ENCODE measurements around the gene RASGEF1C.

DNA sequence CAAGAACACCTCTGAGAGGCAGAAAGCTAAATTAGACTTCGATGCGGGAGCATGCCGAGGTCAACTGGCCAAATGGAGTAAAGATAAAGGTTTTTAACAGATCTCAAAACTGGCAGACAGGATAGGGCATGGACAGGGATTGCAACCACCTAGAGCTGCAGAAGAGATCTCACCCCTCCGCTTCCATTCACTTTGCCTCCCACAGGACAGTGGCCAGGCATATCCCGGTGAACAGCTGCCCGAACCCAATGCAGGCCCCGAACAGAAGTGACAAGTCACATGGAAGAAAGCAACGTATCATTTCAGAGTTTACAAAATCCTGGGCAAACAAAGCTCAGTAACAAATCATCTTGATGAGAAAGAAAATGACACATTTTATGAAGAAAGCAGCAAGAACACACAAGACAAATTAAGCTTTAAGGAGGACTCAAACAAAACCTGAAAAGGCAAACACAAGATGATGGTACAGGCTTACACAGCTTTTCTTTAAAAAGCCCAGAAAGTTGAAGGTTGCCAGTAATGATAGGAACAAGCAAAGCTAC lies 155.9 kb downstream of the RASGEF1C start:
- TF ChIP-seq, protein P1, sequence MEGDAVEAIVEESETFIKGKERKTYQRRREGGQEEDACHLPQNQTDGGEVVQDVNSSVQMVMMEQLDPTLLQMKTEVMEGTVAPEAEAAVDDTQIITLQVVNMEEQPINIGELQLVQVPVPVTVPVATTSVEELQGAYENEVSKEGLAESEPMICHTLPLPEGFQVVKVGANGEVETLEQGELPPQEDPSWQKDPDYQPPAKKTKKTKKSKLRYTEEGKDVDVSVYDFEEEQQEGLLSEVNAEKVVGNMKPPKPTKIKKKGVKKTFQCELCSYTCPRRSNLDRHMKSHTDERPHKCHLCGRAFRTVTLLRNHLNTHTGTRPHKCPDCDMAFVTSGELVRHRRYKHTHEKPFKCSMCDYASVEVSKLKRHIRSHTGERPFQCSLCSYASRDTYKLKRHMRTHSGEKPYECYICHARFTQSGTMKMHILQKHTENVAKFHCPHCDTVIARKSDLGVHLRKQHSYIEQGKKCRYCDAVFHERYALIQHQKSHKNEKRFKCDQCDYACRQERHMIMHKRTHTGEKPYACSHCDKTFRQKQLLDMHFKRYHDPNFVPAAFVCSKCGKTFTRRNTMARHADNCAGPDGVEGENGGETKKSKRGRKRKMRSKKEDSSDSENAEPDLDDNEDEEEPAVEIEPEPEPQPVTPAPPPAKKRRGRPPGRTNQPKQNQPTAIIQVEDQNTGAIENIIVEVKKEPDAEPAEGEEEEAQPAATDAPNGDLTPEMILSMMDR (tag by site-specific recombination; IDR thresholded peaks at IDR 0.05) = no peak
- TF ChIP-seq, protein P2, sequence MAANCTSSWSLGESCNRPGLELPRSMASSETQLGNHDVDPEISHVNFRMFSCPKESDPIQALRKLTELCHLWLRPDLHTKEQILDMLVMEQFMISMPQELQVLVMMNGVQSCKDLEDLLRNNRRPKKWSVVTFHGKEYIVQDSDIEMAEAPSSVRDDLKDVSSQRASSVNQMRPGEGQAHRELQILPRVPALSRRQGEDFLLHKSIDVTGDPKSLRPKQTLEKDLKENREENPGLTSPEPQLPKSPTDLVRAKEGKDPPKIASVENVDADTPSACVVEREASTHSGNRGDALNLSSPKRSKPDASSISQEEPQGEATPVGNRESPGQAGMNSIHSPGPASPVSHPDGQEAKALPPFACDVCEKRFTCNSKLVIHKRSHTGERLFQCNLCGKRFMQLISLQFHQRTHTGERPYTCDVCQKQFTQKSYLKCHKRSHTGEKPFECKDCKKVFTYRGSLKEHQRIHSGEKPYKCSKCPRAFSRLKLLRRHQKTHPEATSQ (tag by site-specific recombination; IDR thresholded peaks at IDR 0.05) = no peak
- TF ChIP-seq, protein P3, sequence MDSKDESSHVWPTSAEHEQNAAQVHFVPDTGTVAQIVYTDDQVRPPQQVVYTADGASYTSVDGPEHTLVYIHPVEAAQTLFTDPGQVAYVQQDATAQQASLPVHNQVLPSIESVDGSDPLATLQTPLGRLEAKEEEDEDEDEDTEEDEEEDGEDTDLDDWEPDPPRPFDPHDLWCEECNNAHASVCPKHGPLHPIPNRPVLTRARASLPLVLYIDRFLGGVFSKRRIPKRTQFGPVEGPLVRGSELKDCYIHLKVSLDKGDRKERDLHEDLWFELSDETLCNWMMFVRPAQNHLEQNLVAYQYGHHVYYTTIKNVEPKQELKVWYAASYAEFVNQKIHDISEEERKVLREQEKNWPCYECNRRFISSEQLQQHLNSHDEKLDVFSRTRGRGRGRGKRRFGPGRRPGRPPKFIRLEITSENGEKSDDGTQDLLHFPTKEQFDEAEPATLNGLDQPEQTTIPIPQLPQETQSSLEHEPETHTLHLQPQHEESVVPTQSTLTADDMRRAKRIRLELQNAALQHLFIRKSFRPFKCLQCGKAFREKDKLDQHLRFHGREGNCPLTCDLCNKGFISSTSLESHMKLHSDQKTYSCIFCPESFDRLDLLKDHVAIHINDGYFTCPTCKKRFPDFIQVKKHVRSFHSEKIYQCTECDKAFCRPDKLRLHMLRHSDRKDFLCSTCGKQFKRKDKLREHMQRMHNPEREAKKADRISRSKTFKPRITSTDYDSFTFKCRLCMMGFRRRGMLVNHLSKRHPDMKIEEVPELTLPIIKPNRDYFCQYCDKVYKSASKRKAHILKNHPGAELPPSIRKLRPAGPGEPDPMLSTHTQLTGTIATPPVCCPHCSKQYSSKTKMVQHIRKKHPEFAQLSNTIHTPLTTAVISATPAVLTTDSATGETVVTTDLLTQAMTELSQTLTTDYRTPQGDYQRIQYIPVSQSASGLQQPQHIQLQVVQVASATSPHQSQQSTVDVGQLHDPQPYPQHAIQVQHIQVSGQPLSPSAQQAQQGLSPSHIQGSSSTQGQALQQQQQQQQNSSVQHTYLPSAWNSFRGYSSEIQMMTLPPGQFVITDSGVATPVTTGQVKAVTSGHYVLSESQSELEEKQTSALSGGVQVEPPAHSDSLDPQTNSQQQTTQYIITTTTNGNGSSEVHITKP (tag by site-specific recombination; IDR thresholded peaks at IDR 0.05) = no peak
- TF ChIP-seq ZNF157 (tag by site-specific recombination; IDR thresholded peaks at IDR 0.05) = no peak
- TF ChIP-seq GLI2 (tag by site-specific recombination; IDR thresholded peaks at IDR 0.05; ENCODE audit: borderline replicate concordance, low read depth) = no peak
- no peak for TF ChIP-seq ZNF354C (tag by site-specific recombination; IDR thresholded peaks at IDR 0.05; ENCODE audit: borderline replicate concordance, low read depth)
- no peak for TF ChIP-seq TRIM28 (IDR thresholded peaks at IDR 0.05; ENCODE audit: borderline replicate concordance, low read length)
- TF ChIP-seq, protein P4, sequence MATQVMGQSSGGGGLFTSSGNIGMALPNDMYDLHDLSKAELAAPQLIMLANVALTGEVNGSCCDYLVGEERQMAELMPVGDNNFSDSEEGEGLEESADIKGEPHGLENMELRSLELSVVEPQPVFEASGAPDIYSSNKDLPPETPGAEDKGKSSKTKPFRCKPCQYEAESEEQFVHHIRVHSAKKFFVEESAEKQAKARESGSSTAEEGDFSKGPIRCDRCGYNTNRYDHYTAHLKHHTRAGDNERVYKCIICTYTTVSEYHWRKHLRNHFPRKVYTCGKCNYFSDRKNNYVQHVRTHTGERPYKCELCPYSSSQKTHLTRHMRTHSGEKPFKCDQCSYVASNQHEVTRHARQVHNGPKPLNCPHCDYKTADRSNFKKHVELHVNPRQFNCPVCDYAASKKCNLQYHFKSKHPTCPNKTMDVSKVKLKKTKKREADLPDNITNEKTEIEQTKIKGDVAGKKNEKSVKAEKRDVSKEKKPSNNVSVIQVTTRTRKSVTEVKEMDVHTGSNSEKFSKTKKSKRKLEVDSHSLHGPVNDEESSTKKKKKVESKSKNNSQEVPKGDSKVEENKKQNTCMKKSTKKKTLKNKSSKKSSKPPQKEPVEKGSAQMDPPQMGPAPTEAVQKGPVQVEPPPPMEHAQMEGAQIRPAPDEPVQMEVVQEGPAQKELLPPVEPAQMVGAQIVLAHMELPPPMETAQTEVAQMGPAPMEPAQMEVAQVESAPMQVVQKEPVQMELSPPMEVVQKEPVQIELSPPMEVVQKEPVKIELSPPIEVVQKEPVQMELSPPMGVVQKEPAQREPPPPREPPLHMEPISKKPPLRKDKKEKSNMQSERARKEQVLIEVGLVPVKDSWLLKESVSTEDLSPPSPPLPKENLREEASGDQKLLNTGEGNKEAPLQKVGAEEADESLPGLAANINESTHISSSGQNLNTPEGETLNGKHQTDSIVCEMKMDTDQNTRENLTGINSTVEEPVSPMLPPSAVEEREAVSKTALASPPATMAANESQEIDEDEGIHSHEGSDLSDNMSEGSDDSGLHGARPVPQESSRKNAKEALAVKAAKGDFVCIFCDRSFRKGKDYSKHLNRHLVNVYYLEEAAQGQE (tag by site-specific recombination; IDR thresholded peaks at IDR 0.05) = no peak
- no peak for TF ChIP-seq ZNF670 (tag by site-specific recombination; IDR thresholded peaks at IDR 0.05; ENCODE audit: low read depth)
